GM12878 (cell line): Measurements from ENCODE around the gene PITRM1. TPM values are rescaled to one million over a fixed set of nuclear protein-coding genes. Genes with fewer than 3 reads are reported as not detected.
A peak's percentile ranks its signal among the peaks of the same experiment; 100 is the strongest.

ENCODE experiments used
- ATF7 ChIP-seq: fragments of 450-650 bp; IDR thresholded peaks from 2 replicates; pipeline ENCODE4 v1.6.1; 2016; ENCODE audit warnings: low read depth, mild to moderate bottlenecking
- HDGF ChIP-seq: fragments of 450-650 bp; IDR thresholded peaks from 2 replicates; pipeline ENCODE4 v1.6.1; 2016; ENCODE audit warnings: antibody characterized with exemption
- IKZF2 ChIP-seq, 2 experiments: fragments of 450-650 bp; IDR thresholded peaks; 2 replicates each; pipeline ENCODE4 v1.6.1; 2017; ENCODE audit warnings: mild to moderate bottlenecking in 2 of 2, moderate library complexity in 2 of 2
- MXI1 ChIP-seq: fragments of 150-350 bp; IDR thresholded peaks from 2 replicates; pipeline ENCODE4 v1.6.1; 2011; ENCODE audit warnings: low read depth, mild to moderate bottlenecking, inconsistent platforms, low read length, improper control_type of control experiment
- MYB ChIP-seq: fragments of 150-350 bp; IDR thresholded peaks from 2 replicates; pipeline ENCODE4 v1.6.1; 2014; ENCODE audit warnings: mild to moderate bottlenecking, low read depth, low read length, borderline replicate concordance
- NBN ChIP-seq: fragments of 450-650 bp; IDR thresholded peaks from 2 replicates; pipeline ENCODE4 v1.6.1; 2016
- PML ChIP-seq: IDR thresholded peaks from 2 replicates; pipeline ENCODE4 v1.6.1; 2012; ENCODE audit warnings: low read length, inconsistent platforms
- POU2F2 ChIP-seq: IDR thresholded peaks from 3 replicates; pipeline ENCODE4 v1.6.1; 2011; ENCODE audit warnings: low read depth, mild to moderate bottlenecking, low read length, borderline replicate concordance
- RAD21 ChIP-seq: IDR thresholded peaks from 2 replicates; pipeline ENCODE4 v1.6.1; 2011; ENCODE audit warnings: mild to moderate bottlenecking, low read depth, low read length, moderate library complexity; ENCODE audit not compliant: insufficient read depth
- SMAD5 ChIP-seq: IDR thresholded peaks from 2 replicates; pipeline ENCODE4 v1.6.1; 2016; ENCODE audit warnings: antibody characterized with exemption, low read depth
- YY1 ChIP-seq: IDR thresholded peaks from 2 replicates; pipeline ENCODE4 v1.6.1; 2011; ENCODE audit warnings: low read depth, mild to moderate bottlenecking, low read length
- ZNF274 ChIP-seq: IDR thresholded peaks from one replicate; pipeline ENCODE4 v1.8.0; 2011; ENCODE audit not compliant: insufficient read length, insufficient read depth
- polyA plus RNA-seq, 11 experiments: library from polyadenylated mRNA; depleted of rRNA in 4 of 11; unstranded in 6 of 11; stranded (reverse) in 5 of 11; fragments of >200 nt; fragmentation: Nextera tagmentation in 4 of 11; fragmentation: Illumina TruSeq in 1 of 11; extraction: Ambion mirVana in 4 of 11; extraction: Trizol in 1 of 11; gene quantifications; 1 replicate in 1 of 11; 2 replicates in 10 of 11; pipeline versions ENCODE4 v1.2.1 to v1.2.3, GENCODE V29; 2011 to 2016; ENCODE audit warnings: inconsistent platforms in 2 of 11, missing spikeins in 2 of 11, low read depth in 1 of 11
- total RNA-seq, 4 experiments: library from RNA; depleted of rRNA in 3 of 4; stranded (reverse); fragments of >200 nt in 3 of 4; fragmentation: Illumina TruSeq in 1 of 4; extraction: Trizol in 1 of 4; gene quantifications; 2 replicates each; pipeline versions ENCODE4 v1.2.1 to v1.2.3, GENCODE V29; 2013 to 2021
- TF ChIP-seq, protein P1 (sequence below): fragments of 450-650 bp; IDR thresholded peaks from 2 replicates; pipeline ENCODE4 v1.6.1; 2014; ENCODE audit warnings: mild to moderate bottlenecking
- TF ChIP-seq, protein P2 (sequence below): IDR thresholded peaks from 2 replicates; pipeline ENCODE4 v1.6.1; 2011; ENCODE audit warnings: borderline replicate concordance, low read depth, mild to moderate bottlenecking, moderate library complexity, low read length; ENCODE audit not compliant: insufficient read depth, poor library complexity, severe bottlenecking
- TF ChIP-seq, protein P3 (sequence below): fragments of 450-650 bp; IDR thresholded peaks from 2 replicates; pipeline ENCODE4 v1.6.1; 2017; ENCODE audit warnings: low read depth, mild to moderate bottlenecking, moderate library complexity
- TF ChIP-seq, protein P4 (sequence below): fragments of 150-350 bp; IDR thresholded peaks from 2 replicates; pipeline ENCODE4 v1.6.1; 2014; ENCODE audit warnings: mild to moderate bottlenecking, low read depth, low read length

Gene PITRM1
- total and polyA plus RNA-seq, 10 of the 15 experiments (the other 5 are each of a cell fraction or from before 2014, with no cell fraction given) = 15.5 to 53.0 (median 45.0) TPM

DNA sequence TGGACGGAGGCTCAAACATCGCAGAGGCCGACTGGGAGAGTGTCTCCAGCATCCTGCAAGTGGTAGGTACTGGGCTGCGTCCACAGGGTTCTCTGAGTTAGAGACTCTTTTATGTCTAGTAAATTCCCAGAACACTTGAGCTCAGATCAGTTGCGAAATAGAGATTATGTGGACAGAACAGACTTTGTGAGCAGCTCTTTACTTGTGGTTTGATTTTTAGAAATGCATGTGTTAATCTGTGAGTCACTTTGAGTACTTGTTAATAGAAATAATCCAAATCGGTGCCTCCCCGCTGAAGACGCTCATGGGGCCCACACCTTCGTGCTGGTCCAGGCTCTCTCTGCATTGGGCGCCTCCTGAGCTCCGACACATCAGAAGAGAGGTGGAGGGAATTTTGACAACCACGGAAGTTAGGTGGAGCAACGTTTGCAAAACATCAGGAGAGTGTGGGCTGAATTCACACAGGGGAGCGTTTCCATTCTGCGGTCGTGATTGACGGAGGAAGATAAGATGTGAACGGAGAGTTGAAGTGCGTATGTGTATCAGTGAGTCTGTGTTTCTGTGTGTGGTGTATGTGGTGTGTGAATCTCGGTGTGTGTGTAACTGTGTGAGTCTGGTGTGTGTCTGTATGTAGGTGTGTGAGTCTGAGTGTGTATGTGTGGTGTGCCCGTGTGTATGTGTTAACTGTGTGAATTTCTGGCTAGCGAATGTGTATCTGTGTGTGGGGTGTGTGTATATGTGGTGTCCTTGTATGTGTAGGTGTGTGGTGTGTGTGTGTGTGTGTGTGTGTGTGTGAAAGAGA lies 73.1 kb downstream of the PITRM1 start (continued):
- TF ChIP-seq MXI1 = no peak
- TF ChIP-seq, protein P1, sequence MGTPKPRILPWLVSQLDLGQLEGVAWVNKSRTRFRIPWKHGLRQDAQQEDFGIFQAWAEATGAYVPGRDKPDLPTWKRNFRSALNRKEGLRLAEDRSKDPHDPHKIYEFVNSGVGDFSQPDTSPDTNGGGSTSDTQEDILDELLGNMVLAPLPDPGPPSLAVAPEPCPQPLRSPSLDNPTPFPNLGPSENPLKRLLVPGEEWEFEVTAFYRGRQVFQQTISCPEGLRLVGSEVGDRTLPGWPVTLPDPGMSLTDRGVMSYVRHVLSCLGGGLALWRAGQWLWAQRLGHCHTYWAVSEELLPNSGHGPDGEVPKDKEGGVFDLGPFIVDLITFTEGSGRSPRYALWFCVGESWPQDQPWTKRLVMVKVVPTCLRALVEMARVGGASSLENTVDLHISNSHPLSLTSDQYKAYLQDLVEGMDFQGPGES = no peak
- TF ChIP-seq, protein P2, sequence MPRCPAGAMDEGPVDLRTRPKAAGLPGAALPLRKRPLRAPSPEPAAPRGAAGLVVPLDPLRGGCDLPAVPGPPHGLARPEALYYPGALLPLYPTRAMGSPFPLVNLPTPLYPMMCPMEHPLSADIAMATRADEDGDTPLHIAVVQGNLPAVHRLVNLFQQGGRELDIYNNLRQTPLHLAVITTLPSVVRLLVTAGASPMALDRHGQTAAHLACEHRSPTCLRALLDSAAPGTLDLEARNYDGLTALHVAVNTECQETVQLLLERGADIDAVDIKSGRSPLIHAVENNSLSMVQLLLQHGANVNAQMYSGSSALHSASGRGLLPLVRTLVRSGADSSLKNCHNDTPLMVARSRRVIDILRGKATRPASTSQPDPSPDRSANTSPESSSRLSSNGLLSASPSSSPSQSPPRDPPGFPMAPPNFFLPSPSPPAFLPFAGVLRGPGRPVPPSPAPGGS = peak; percentile 25
- TF ChIP-seq PML = no peak
- TF ChIP-seq NBN = no peak
- TF ChIP-seq, protein P3, sequence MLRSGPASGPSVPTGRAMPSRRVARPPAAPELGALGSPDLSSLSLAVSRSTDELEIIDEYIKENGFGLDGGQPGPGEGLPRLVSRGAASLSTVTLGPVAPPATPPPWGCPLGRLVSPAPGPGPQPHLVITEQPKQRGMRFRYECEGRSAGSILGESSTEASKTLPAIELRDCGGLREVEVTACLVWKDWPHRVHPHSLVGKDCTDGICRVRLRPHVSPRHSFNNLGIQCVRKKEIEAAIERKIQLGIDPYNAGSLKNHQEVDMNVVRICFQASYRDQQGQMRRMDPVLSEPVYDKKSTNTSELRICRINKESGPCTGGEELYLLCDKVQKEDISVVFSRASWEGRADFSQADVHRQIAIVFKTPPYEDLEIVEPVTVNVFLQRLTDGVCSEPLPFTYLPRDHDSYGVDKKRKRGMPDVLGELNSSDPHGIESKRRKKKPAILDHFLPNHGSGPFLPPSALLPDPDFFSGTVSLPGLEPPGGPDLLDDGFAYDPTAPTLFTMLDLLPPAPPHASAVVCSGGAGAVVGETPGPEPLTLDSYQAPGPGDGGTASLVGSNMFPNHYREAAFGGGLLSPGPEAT = no peak
- TF ChIP-seq HDGF = peak; percentile 62; the same call in 1 of the 2 replicates
- TF ChIP-seq POU2F2 = no peak
- no peak for TF ChIP-seq SMAD5
- TF ChIP-seq, protein P4, sequence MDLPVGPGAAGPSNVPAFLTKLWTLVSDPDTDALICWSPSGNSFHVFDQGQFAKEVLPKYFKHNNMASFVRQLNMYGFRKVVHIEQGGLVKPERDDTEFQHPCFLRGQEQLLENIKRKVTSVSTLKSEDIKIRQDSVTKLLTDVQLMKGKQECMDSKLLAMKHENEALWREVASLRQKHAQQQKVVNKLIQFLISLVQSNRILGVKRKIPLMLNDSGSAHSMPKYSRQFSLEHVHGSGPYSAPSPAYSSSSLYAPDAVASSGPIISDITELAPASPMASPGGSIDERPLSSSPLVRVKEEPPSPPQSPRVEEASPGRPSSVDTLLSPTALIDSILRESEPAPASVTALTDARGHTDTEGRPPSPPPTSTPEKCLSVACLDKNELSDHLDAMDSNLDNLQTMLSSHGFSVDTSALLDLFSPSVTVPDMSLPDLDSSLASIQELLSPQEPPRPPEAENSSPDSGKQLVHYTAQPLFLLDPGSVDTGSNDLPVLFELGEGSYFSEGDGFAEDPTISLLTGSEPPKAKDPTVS = no peak
- TF ChIP-seq RAD21 = no peak
- no peak for TF ChIP-seq ATF7
- TF ChIP-seq MYB = no peak
- no peak for TF ChIP-seq YY1
- TF ChIP-seq ZNF274 = no peak
- no peak for TF ChIP-seq IKZF2 (IDR thresholded peaks at IDR 0.05)
